Activated gamma-delta T cell (primary cell): ENCODE measurements around the gene STPG2.

ENCODE experiments used
- DNase-seq: peaks from one replicate; lab custom pipeline; 2025; lab: John Stamatoyannopoulos, UW
- total RNA-seq, 2 donors: gene quantifications; one replicate each; lab custom pipeline; 2026; lab: John Stamatoyannopoulos, UW

STPG2 gene
- 0.04 to 0.15 reads per million in 2 donors for total RNA-seq

GRCh38 chr4:98143001-98143899 lies at the start of gene STPG2:
TSS of gene STPG2 (minus strand) at chr4:98143476.
- DNase-seq = peak; percentile 69

- DNase-seq = no peak
Observed at GRCh38 chr4:98185279-98185678, 42.0 kb upstream of the STPG2 start.

- DNase-seq = no peak
Observed at GRCh38 chr4:98181809-98182208, 38.5 kb upstream of the STPG2 start.

GRCh38 chr4:98179951-98180350 lies 36.7 kb upstream of the STPG2 start:
- no peak for DNase-seq

- no peak for DNase-seq
Observed at GRCh38 chr4:98176531-98176930, 33.3 kb upstream of the STPG2 start.

GRCh38 chr4:98170035-98170434 lies 26.8 kb upstream of the STPG2 start:
- DNase-seq = no peak

GRCh38 chr4:98166731-98167041 lies 23.4 kb upstream of the STPG2 start:
- no peak for DNase-seq

GRCh38 chr4:98166025-98166730 lies 22.9 kb upstream of the STPG2 start:
- no peak for DNase-seq

GRCh38 chr4:98162696-98163095 lies 19.4 kb upstream of the STPG2 start:
- no peak for DNase-seq

GRCh38 chr4:98151145-98151924 lies 8.1 kb upstream of the STPG2 start:
- DNase-seq = no peak

GRCh38 chr4:98150092-98150761 lies 7.0 kb upstream of the STPG2 start:
- no peak for DNase-seq

GRCh38 chr4:98148856-98149255 lies 5.6 kb upstream of the STPG2 start:
- DNase-seq = no peak

GRCh38 chr4:98126141-98126540 lies 17.1 kb downstream of the STPG2 start:
- DNase-seq = no peak

GRCh38 chr4:98125585-98125984 lies 17.7 kb downstream of the STPG2 start:
- no peak for DNase-seq

GRCh38 chr4:98117363-98117762 lies 25.9 kb downstream of the STPG2 start:
- DNase-seq = no peak

- DNase-seq = no peak
Observed at GRCh38 chr4:98113012-98113411, 30.3 kb downstream of the STPG2 start.

- DNase-seq = no peak
Observed at GRCh38 chr4:98110929-98111328, 32.3 kb downstream of the STPG2 start.

- DNase-seq = no peak
Observed at GRCh38 chr4:98110214-98110613, 33.1 kb downstream of the STPG2 start.

GRCh38 chr4:98102660-98103059 lies 40.6 kb downstream of the STPG2 start:
- no peak for DNase-seq

GRCh38 chr4:98101988-98102387 lies 41.3 kb downstream of the STPG2 start:
- DNase-seq = no peak

GRCh38 chr4:98098764-98099163 lies 44.5 kb downstream of the STPG2 start:
- no peak for DNase-seq

- DNase-seq = no peak
Observed at GRCh38 chr4:98094118-98094517, 49.2 kb downstream of the STPG2 start.
